Stimulated activated CD4-positive, alpha-beta T cell treated with anti-CD3 and anti-CD28 coated beads, TNF-alpha, amount 100 ng/mL, for 24 hours (primary cell): ENCODE results near the gene HS3ST2.
A peak's percentile ranks its signal among the peaks of the same experiment; 100 is the strongest.
"Not testable (repeated sequence)": the region's sequence is repeated elsewhere in the genome, so short reads cannot be mapped to it uniquely, and the experiment has no call there.

Experiments used
- DNase-seq, 3 experiments: peaks; one replicate each; pipeline ENCODE4 v3.0.0-alpha.2; 2020; ENCODE audit warnings: low read depth in 3 of 3

The HS3ST2 gene

DNA sequence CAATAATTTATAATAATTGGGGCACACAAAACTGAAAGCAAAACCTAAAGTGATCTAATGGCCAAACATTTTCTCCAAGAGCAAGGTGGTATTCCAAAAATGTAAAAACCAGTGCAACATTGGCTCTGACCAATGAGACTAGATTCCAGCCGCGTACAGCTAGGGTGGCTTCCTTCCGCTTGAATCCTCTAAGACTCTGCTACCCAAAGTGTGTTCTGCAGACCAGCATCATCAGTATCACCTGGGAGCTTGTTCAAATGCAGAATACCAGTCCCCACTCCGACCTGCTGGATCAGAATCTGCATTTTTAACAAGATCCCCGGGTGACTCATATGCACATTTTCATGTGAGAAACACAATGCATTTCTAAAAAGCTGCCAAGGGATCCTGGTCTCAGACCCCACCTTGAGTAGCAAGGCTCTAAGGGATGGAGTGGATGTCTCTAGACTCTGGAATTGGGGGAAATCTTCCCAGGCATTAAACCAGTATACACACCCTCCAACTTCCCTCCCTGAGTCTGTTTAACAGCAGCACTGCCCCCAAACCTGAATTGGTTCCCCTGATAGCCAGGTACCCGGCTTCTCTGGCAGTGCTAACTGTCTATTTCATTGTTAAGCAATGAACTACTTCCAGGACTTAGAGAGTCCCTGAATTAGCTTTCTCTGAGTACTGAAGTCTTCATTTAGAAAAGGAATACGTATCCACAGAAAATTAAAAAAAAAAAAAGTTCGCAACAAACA lies 118.2 kb downstream of the HS3ST2 start:
- DNase-seq: no peak

DNA sequence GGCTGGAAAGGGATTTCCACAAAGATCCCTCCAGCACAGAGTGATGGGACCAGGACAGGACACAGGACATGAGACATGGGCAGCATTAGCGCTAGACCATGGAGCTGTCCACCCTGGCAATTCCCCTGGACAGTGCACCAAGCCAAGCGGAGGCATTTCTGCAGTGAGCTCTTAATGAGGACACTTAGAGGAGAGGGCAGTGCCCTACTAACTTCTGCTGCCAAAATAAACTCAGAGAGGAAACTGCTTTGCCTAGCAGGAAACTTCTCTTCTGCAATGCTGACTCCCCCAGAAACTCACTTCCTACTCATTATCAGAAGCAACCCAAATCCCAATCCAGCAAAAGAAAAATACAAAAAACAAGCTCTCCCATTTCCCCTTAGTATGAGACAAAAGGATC lies 119.2 kb downstream of the HS3ST2 start:
- DNase-seq: no peak

DNA sequence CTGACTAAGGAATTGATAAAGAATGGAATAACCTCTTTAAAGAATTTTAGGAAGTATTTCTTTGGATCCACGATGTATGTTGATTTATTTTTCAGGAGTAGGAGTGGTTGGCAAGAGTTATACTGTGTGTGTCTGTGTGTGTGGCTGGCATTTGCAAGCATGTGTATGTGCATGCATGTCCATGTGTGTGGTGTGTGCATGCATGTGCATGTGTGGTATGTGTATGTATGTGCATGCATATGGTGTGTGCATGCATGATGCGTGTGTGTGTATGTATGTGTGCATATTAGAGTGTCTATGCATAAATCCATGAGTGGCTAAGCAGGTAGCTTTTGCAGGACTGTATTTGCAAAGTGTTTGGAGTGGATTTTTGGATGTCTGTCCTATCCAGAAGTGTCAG lies 120.8 kb downstream of the HS3ST2 start:
- no peak for DNase-seq

DNA sequence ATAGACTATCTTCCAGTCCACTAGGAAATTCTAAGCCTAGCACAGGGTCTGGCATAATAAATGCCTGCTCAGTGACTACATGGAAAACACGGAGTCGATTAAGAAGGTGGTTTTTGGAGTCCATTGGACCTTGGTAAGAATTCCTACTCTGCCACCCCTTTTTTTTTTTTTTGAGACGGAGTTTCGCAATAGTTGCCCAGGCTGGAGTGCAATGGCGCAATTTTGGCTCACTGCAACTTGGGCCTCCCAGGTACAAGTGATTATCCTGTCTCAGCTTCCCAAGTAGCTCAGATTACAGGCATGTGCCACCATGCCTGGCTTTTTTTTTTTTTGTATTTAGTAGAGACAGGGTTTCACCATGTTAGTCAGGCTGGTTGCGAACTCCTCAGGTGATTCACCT lies 123.2 kb downstream of the HS3ST2 start:
- DNase-seq: no peak

DNA sequence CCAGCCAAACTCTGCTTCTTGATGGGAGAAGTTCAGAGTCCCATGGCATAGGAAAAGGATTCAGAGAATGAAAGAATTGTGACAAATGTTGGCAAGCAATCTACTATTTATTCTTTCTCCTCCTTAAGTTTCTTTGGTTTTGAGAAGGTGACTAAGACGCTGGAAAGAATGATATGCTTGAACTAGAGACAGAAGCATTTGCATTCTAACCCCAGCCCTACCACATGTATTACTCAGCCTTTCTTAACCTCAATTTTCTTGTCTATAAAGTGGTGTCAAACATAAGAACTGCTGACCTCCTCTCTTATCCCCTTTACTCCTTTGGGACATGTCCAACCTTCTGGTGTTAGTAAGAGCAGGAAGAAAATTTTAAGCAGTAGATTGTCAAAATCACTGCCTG lies 124.7 kb downstream of the HS3ST2 start:
- DNase-seq: no peak

DNA sequence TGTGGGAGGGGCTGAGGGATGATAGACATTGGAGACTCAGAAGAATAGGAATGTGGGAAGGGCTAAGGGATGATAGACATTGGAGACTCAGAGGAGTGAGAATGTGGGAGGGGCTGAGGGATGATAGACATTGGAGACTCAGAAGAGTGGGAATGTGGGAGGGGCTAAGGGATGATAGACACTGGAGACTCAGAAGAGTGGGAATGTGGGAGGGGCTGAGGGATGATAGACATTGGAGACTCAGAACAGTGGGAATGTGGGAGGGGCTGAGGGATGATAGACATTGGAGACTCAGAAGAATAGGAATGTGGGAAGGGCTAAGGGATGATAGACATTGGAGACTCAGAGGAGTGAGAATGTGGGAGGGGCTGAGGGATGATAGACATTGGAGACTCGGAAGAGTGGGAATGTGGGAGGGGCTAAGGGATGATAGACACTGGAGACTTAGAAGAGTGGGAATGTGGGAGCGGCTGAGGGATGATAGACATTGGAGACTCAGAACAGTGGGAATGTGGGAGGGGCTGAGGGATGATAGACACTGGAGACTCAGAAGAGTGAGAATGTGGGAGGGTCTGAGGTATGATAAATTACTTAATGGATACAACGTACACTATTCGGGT lies 125.9 kb downstream of the HS3ST2 start:
- DNase-seq: not testable (repeated sequence)

DNA sequence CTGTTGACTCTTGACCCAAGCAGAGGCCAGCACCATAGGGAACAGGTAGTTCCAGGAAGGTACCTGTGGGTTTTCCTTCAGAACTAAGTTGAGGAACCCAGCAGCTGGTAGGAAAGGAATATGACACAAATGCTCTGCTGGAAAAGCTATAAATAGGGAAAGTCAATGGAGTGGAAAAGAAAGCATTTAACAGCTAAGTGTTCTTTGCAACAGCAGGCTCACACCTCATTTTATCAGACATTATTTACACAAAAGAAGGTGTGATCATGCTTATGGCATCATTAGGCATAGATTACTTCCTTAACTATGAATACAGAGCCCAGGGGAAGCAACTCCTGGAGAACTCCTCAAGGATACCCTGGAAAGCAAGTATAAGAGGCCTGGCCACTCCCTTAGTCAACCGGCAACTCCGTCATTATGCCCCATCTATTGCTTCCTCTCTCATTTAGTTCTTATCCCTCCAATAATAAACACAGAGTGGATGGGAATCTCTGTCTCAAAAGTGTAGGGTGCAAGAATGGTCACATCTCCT lies 128.1 kb downstream of the HS3ST2 start:
- no peak for DNase-seq

DNA sequence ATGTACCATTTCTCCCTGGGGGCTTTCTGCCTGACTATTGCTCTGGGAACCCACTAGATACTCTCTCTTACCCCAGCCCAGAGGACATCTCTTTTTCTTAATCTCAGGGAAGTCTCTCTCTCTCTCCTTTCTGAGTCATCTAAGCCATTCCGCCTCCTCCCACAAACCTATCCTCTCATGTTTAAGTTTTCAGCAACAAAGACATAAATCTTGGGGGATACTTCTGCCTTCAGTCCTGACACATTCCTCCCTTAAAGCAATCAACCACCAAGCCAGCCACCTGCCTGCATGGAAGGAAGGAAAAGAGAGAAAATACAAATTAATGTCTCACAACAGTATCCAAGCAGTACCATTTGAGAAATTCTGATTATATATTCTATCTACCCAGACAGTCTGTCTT lies 128.8 kb downstream of the HS3ST2 start:
- DNase-seq: no peak

DNA sequence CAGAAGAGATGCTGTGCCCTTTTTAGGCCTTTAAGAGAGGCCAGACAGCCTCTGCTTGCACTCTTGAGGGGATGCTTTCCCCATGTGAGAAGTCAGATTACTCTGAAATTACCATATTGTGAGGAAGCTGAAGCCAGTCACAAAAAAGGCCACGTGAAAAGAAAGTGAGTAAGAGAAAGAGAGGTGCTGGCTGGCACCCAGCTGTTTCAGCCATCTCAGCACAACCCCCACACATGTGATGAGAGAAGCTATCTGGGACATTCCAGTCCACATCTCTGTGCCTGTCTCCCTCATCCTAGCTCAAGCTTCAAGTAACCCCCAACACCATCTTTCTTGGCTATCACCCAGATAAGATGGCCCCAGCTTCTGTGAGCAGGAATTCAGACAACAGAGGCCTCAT lies 131.4 kb downstream of the HS3ST2 start:
- DNase-seq: no peak

DNA sequence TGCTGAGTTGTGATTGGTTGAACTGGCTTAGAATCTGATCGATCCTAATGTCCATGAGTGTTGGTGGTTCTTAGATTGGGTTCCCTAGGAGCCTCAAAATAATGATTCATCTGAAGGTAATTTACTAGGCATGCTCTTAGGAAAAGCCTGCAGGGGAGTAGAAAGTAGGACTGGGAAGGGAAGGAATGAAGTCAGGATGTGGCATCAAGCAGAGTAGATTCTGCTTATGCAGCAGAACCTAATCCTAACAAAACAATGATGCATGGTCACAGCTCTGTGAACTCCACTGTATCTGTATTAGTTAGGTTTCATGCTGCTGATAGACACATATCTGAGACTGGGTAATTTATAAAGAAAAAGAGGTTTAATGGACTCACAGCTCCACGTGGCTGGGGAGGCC lies 132.5 kb downstream of the HS3ST2 start:
- DNase-seq: no peak

DNA sequence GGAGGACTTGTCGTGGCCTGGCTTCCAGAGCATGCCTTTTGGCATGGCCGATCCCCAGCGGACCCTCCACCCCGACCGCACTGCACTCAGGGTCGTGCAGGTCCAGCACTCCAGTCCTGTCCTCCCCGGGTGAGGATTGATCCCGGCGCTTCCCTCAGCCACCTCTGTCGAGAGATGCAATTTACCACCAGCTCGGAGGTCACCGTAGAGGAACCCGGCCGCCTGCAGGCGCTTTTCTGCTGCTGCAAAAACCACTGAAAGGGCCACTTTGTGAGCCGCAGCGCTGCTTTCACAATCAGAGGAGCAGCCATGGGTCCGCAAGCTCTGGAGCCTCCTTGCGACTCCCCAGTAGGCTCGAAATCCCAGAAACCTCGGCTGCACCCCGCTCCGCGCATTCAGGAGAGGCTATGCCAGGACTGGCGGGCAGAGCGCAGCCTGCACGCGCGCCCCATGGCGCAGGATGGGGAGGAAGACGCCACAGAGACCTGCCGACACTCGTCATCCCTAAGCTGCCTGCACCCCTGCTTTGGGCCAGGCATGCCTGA lies 134.2 kb downstream of the HS3ST2 start:
- no peak for DNase-seq

DNA sequence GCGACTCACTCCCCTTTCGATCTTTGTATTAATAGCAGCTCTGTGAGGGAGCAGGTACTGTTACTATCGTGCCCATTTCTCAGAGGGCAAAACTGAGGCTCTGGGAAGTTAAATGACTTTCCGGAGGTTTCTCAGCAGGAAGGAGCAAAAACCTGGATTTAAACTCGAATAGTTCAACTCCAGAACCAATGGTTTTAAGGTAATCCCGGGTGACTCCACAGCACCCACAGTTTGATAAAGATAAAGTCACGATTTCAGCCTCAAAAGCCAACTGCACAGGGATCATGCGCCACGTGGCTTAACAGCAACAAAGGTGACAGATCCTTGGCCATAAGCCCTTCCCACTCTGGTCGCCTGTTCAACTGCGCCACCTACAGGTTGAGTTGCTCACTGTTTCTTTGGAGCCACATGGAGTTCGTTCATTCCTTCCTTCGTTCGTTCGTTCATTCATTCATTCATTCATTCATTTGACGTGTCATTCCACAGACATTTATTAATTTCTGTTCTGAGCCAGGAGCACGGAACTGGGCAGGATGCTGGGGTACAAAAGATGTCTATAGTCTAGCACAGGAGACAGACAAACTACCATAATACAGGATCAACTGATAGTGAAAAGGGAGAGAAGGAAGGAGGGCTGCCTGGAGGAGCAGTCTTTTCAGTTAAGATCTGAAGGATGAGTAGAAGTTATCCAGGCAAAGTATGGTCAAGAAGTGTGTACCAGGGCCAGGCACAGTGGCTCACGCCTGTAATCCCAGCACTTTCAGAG lies 134.8 kb downstream of the HS3ST2 start:
- DNase-seq: peak in 2 of 3 experiments; percentile 22 to 57

DNA sequence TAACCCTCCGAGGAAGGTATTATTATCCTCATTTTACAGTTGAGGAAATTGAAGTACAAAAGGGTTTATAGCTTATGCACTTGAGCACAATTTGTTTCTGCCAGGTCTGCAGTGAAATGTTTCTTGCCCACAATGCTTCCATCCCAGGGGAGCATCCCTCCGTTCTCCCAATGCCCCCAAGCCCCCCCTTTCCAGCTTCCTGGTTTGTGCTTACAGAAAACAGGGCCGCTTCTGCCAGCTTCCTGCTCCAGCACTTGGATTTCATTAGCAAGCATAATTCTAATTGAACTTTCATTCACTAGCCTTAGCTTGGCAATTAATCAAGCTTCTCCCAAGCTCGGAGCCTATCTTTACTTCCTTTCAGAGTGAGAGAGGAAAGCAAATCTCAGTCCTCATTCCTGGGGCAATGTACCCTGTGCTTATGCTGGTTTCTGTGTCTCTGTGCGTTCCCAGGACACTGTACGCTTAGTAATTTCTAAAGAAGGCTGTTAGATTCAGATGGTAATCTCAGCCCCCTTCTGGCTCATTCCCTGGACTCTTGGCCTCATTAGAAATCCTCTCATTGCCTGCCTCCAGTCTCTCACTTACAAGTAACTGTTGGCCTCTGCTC lies 141.6 kb downstream of the HS3ST2 start:
- no peak for DNase-seq

DNA sequence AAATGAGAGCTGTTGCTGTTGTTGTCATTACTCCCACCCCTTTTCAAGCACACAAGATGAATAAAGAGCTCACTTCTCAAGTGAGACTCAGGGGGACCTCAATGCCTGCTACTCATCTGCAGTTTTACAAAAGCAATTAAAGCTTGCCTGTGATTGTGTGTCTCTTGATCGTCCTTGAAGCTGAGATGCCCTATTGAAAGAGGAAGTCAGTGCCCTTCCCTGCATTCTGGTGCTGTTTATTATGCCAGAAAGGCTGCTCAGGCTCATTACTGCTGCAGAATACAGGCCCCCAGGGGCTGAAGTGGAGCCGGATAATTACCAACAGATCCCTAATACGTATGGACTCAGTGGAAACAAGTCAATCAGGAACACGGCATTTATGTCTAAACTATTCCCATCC lies 147.2 kb downstream of the HS3ST2 start:
- no peak for DNase-seq

DNA sequence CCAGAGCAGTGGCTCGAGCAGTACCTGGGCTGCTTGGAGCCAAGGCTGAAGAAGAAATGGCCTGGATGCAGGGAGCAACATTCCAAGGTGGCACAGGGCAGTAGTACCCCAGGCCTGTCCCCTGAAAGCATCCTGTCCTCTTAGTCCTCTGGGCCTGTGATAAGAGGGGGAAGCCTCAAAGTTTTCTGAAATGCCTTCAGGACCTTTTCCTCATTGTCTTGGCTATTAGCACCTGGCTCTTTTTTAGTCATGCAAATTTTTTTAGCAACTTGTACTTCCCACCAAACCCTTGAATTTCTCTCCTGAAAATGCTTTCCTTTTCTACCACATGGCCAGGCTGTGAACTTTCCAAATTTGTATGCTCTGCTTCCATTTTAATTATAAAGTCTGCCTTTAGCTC lies 148.9 kb downstream of the HS3ST2 start:
- no peak for DNase-seq
